T-cell (primary cell): ENCODE results near the gene CAPRIN2. TPM values are rescaled to one million over a fixed set of nuclear protein-coding genes. Genes with fewer than 3 reads are reported as not detected.

Source experiments
- ATAC-seq, 4 experiments: fragments of 200-7000 bp in 3 of 4; fragments of 150-1000 bp in 1 of 4; cut with Tn5 transposase; replicated peaks in 1 of 4; 1 replicate in 3 of 4; 2 replicates in 1 of 4; pipeline ENCODE4 v1.10.0; 2021; ENCODE audit warnings: moderate library complexity in 3 of 4, mild to moderate bottlenecking in 2 of 4, moderate number of reproducible peaks in 1 of 4
- CTCF ChIA-PET, 2 donors: fragments of 300-600 bp; sonication (Branson Sonifier 250); formaldehyde crosslinking; loops; one replicate each; lab custom pipeline; 2022; ENCODE audit warnings: antibody characterized with exemption in 2 of 2; lab: Charles Lee
- POLR2A ChIA-PET, 2 donors: fragments of 300-600 bp; sonication (Branson Sonifier 250); formaldehyde crosslinking; loops; one replicate each; lab custom pipeline; 2022; ENCODE audit warnings: antibody characterized with exemption in 2 of 2; lab: Charles Lee
- DNase-seq, 35 experiments: peaks; one replicate each; pipeline versions ENCODE4 v3.0.0 to v3.0.0-alpha.2; 2013 to 2023
- H3K27ac ChIP-seq: one replicate; pipeline ENCODE4 v1.5.1; 2013; ENCODE audit warnings: low read length
- H3K27me3 ChIP-seq, 2 experiments: replicated peaks in 1 of 2; 1 replicate in 1 of 2; 2 replicates in 1 of 2; pipeline versions ENCODE4 v1.6.1 to v1.7.0; 2013; ENCODE audit warnings: low read length in 1 of 2, mixed read lengths in 1 of 2; ENCODE audit not compliant: control insufficient read depth in 2 of 2, insufficient read depth in 2 of 2; ENCODE audit errors: extremely low read depth in 1 of 2
- H3K36me3 ChIP-seq, 2 donors: 1 replicate in 1 of 2; 2 replicates in 1 of 2; pipeline versions ENCODE4 v1.6.1 to v1.7.0; 2013; ENCODE audit warnings: low read length in 1 of 2; ENCODE audit not compliant: control insufficient read depth in 2 of 2, insufficient read depth in 1 of 2; ENCODE audit errors: extremely low read depth in 1 of 2
- H3K4me1 ChIP-seq, 2 experiments: 1 replicate in 1 of 2; 2 replicates in 1 of 2; pipeline versions ENCODE4 v1.6.1 to v1.7.0; 2013; ENCODE audit warnings: low read length in 2 of 2, mixed read lengths in 1 of 2; ENCODE audit not compliant: insufficient read depth in 2 of 2, control insufficient read depth in 1 of 2; ENCODE audit errors: extremely low read depth in 1 of 2
- H3K4me3 ChIP-seq, 2 donors: 1 replicate in 1 of 2; 2 replicates in 1 of 2; pipeline versions ENCODE4 v1.5.1 to v1.7.0; 2013; ENCODE audit warnings: mild to moderate bottlenecking in 2 of 2, low read length in 1 of 2, moderate library complexity in 1 of 2; ENCODE audit not compliant: control insufficient read depth in 1 of 2; ENCODE audit errors: extremely low read depth in 1 of 2
- H3K9me3 ChIP-seq: 2 replicates; pipeline ENCODE4 v1.7.0; 2013
- H3K27ac Mint-ChIP-seq, 2 donors: one replicate each; pipeline ENCODE4 v1.8.0; 2020 to 2021; ENCODE audit warnings: mild to moderate bottlenecking in 2 of 2, mixed read lengths in 2 of 2
- H3K27me3 Mint-ChIP-seq, 2 donors: one replicate each; pipeline ENCODE4 v1.8.0; 2021 to 2022; ENCODE audit warnings: mixed read lengths in 2 of 2
- H3K36me3 Mint-ChIP-seq: one replicate; pipeline ENCODE4 v1.8.0; 2021; ENCODE audit warnings: mixed read lengths
- H3K4me1 Mint-ChIP-seq, 3 donors: one replicate each; pipeline ENCODE4 v1.8.0; 2020 to 2022; ENCODE audit warnings: mixed read lengths in 3 of 3, mild to moderate bottlenecking in 1 of 3
- H3K4me3 Mint-ChIP-seq, 3 donors: one replicate each; pipeline ENCODE4 v1.8.0; 2020 to 2022; ENCODE audit warnings: mild to moderate bottlenecking in 3 of 3, mixed read lengths in 3 of 3, moderate library complexity in 3 of 3
- H3K9me3 Mint-ChIP-seq, 3 donors: one replicate each; pipeline ENCODE4 v1.8.0; 2020 to 2022; ENCODE audit warnings: mixed read lengths in 3 of 3
- WGBS: methylation state at CpG from one replicate; pipeline ENCODE4 v1.1.5; 2013; ENCODE audit warnings: missing lambda C conversion rate; ENCODE audit not compliant: insufficient coverage; 5-methylcytosine and 5-hydroxymethylcytosine counted together
- total RNA-seq, 35 experiments: library from RNA in 6 of 35; stranded (reverse) in 6 of 35; fragments of 120-200 nt in 1 of 35; gene quantifications; one replicate each; pipeline versions ENCODE4 v1.2.1 to v1.2.4 and lab custom pipeline; 2013 to 2026

The CAPRIN2 gene
- total RNA-seq, 5 donors from 2014 or later (not counting 1 experiment from before 2014, with no cell fraction given): 26.3 to 38.9 (median 33.3) TPM

DNA sequence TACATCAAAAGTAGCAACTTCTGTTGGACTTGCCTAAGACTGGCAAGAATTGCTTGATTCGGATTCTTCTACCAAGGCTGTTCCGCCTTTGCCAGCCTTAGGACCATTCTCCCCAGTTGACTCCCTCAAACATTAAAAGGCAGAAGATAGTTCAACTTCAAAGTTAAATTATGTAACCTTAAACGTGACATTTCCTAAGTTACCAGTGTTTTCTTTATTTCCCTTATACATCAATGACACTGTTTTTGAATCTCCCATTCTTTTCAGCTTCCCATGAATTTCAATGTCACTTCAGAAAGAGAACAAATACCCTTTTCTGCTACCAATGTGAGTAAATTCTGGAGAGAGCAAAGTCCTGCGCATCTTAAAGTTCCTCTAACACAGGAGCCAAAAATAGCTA, 25.2 kb downstream of the CAPRIN2 start:
- H3K4me3 Mint-ChIP-seq: no peak overlapping the region
- no peak overlapping the region for H3K27ac ChIP-seq
- peaks cover 0 to 23% of the 10 kb centered on the region in 2 donors for H3K36me3 ChIP-seq
- peaks cover 0 to 10% (median 6%) of the 10 kb centered on the region in 3 donors for H3K4me1 Mint-ChIP-seq
- POLR2A ChIA-PET: interaction anchor here in 1 of 2 donors (1.1 kb wide), 1 partner anchor 45 kb away, joined by 3 read pairs; no protein-coding TSS in a partner anchor
- no peaks in the 10 kb centered on the region for H3K9me3 Mint-ChIP-seq
- no peaks in the 10 kb centered on the region for H3K9me3 ChIP-seq
- WGBS: 100% methylated on average over 2 of the region's 4 CpGs
- no peak overlapping the region for H3K4me3 ChIP-seq
- DNase-seq: no peak
- H3K27me3 ChIP-seq: no peaks in the 10 kb centered on the region
- CTCF ChIA-PET: no interaction called here
- no peaks in the 10 kb centered on the region for H3K4me1 ChIP-seq
- peaks cover 40% of the 10 kb centered on the region for H3K36me3 Mint-ChIP-seq
- no peaks in the 10 kb centered on the region for H3K27me3 Mint-ChIP-seq
- H3K27ac Mint-ChIP-seq: no peak overlapping the region
- ATAC-seq: no peak

DNA sequence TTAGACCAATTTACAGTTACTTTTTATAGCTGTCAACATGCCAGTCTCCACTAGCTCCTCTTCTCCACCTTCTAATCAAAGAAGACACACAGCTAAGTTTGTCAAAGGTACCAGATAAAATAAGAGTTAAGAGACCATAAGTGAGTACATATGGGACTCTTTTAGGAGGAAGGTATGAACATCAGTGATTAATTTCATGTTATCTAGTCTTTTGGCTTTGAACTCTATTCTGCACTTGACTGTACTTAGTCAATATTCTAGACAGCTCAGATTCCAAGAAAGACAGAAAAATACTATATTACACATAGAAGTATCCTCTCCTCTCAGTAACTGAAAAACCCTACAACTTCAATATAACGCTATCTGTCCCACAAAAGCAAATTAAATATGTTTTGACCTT, 28.1 kb downstream of the CAPRIN2 start:
- Mint-ChIP-seq H3K9me3 (no peaks in the 10 kb centered on the region), H3K4me3 (no peak overlapping the region), H3K4me1 (peaks cover 0 to 9% (median 6%) of the 10 kb centered on the region in 3 donors), H3K36me3 (peaks cover 49% of the 10 kb centered on the region), H3K27ac (no peak overlapping the region), H3K27me3 (no peaks in the 10 kb centered on the region)
- no CpG with 5 or more reads among the region's 1 CpG for WGBS
- Histone ChIP-seq H3K9me3 (no peaks in the 10 kb centered on the region), H3K4me3 (no peak overlapping the region), H3K4me1 (no peaks in the 10 kb centered on the region), H3K36me3 (peaks cover 0 to 26% of the 10 kb centered on the region in 2 donors), H3K27me3 (no peaks in the 10 kb centered on the region), H3K27ac (no peak overlapping the region)
- CTCF ChIA-PET: no interaction called here
- DNase-seq (no peak), ATAC-seq (no peak)
- POLR2A ChIA-PET: interaction anchor here in 1 of 2 donors (0.6 kb wide), 1 partner anchor 84 kb away, joined by 4 read pairs; no protein-coding TSS in a partner anchor

DNA sequence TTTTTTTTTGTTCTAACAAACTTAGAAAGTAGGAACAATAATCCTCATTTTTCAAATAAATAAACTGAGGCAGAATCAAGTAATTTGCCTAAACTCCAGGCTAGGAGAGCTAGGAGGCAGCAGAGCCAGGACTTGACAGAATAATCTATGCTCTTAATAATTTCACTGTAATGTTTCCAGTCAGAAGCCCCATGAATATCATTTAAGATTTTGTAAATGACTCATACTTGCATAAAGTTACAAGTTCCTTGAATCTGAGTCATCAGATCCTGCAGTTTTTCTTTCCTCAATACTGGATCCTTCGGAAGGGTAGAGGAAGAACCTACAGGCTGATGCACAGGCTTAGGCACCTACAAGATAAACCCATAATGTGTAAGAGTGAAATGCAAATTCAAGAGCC, 29.0 kb downstream of the CAPRIN2 start:
- no CpG with 5 or more reads among the region's 1 CpG for WGBS
- POLR2A ChIA-PET: interaction anchor here in 1 of 2 donors (0.7 kb wide), 1 partner anchor 25 kb away, joined by 3 read pairs; no protein-coding TSS in a partner anchor
- Histone ChIP-seq H3K27me3 (no peaks in the 10 kb centered on the region), H3K9me3 (no peaks in the 10 kb centered on the region), H3K27ac (no peak overlapping the region), H3K4me3 (no peak overlapping the region), H3K36me3 (peaks cover 0 to 31% of the 10 kb centered on the region in 2 donors), H3K4me1 (no peaks in the 10 kb centered on the region)
- ATAC-seq: no peak
- no peak for DNase-seq
- H3K4me3 Mint-ChIP-seq: no peak overlapping the region
- H3K27me3 Mint-ChIP-seq: no peaks in the 10 kb centered on the region
- peaks cover 57% of the 10 kb centered on the region for H3K36me3 Mint-ChIP-seq
- H3K9me3 Mint-ChIP-seq: no peaks in the 10 kb centered on the region
- CTCF ChIA-PET: no interaction called here
- H3K4me1 Mint-ChIP-seq: peaks cover 0 to 9% (median 6%) of the 10 kb centered on the region in 3 donors
- H3K27ac Mint-ChIP-seq: no peak overlapping the region

DNA sequence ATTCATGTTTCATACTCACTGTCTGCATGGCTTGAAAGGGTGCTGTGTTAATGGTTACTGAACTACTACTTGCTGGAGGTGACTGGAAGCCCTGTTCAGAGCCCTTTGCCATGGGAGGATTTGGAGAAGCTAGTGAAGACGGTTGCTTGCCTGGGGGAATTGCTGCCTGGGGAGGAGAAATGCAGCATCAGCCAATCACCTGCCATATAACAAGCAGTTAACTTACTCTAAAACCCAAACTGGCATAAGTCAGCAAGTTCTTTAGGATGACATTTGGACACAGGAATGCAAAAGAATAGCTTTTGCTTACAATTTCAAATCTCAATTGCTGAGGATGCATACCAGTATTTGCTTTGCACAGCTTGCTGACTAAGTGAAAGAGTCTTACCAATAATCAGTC, 35.7 kb downstream of the CAPRIN2 start:
- CTCF ChIA-PET: interaction anchor here (0.6 kb wide), 2 partner anchors 26 to 1015 kb away, joined by 3 to 4 read pairs; no protein-coding TSS in a partner anchor
- POLR2A ChIA-PET: interaction anchor here in 1 of 2 donors (1.2 kb wide), 1 partner anchor 19 kb away, joined by 3 read pairs; no protein-coding TSS in a partner anchor
- Histone ChIP-seq H3K4me3 (no peak overlapping the region), H3K4me1 (no peaks in the 10 kb centered on the region), H3K36me3 (peaks cover 3 to 50% of the 10 kb centered on the region in 2 donors), H3K9me3 (no peaks in the 10 kb centered on the region), H3K27ac (no peak overlapping the region), H3K27me3 (no peaks in the 10 kb centered on the region)
- ATAC-seq: no peak
- no CpG with 5 or more reads among the region's 1 CpG for WGBS
- Mint-ChIP-seq H3K9me3 (no peaks in the 10 kb centered on the region), H3K27ac (no peak overlapping the region), H3K4me3 (no peak overlapping the region), H3K36me3 (peaks cover 62% of the 10 kb centered on the region), H3K27me3 (no peaks in the 10 kb centered on the region), H3K4me1 (no peaks in the 10 kb centered on the region)
- DNase-seq: no peak

DNA sequence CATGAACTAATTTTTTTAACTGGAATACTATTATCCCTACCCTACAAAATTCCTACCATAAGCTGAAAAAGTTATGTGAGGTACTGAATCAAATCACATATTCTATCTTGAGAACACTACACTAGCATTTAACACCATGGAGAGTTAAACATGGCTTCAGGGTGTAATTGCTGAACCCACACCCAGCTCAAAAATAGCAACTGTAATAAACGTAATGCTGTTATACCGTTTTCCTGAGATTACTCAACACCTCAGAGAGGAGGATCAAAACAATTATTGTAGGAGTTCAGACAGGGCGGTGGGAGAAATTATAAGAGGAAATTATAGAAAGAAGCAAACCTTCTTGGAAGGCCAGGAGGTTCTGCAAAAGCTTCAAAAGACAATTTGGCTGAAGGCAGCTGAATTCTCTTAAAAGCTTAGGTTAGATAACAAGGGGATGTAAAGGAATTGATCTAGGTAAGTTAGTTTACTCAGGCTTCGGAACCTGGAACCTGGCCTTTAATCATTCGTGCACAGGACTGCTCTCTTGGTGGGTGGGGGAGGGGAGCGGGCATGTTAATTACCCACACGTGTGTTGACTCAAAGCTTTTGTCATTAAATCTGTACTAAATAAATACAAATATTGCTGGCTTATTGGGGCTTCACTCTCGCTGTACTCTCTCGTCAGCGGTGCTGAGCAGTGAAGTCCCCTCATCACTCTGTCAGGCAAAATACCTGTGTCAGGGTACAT, 47.0 kb downstream of the CAPRIN2 start:
- H3K27me3 ChIP-seq: no peaks in the 10 kb centered on the region
- H3K27ac Mint-ChIP-seq: no peak overlapping the region
- no peaks in the 10 kb centered on the region for H3K4me1 ChIP-seq
- peaks cover 0 to 22% of the 10 kb centered on the region in 2 donors for H3K36me3 ChIP-seq
- ChIA-PET CTCF (interaction anchor here in 1 of 2 donors (0.9 to 1.3 kb wide), 2 partner anchors 13 to 101 kb away, joined by 6 to 7 read pairs; no protein-coding TSS in a partner anchor), POLR2A (no interaction called here)
- ATAC-seq (no peak), DNase-seq (no peak)
- no peaks in the 10 kb centered on the region for H3K9me3 Mint-ChIP-seq
- H3K9me3 ChIP-seq: no peaks in the 10 kb centered on the region
- no peaks in the 10 kb centered on the region for H3K27me3 Mint-ChIP-seq
- no peak overlapping the region for H3K4me3 Mint-ChIP-seq
- peaks cover 35% of the 10 kb centered on the region for H3K36me3 Mint-ChIP-seq
- no peaks in the 10 kb centered on the region for H3K4me1 Mint-ChIP-seq
- WGBS: 95% methylated on average over 4 of the region's 10 CpGs
- H3K27ac ChIP-seq: no peak overlapping the region
- H3K4me3 ChIP-seq: no peak overlapping the region

DNA sequence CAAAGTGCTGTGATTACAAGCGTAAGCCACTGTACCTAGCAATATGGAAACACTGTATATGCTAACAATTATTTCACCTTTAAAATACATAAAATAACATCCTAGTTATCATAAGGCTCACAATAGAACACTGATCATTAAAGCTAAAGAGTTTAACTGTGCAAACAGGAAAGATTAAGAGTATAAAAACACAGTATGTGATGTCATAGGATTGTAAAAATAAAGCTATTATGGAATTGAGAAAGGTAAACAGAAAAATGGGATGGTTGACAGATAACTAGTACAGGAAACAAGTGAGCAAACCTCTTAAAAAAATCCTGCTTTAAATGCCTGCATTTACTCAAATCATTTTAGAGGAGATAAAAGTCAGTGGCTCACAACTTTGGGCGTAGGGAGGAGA, 48.3 kb downstream of the CAPRIN2 start:
- no peak overlapping the region for H3K4me3 ChIP-seq
- H3K4me1 ChIP-seq: no peaks in the 10 kb centered on the region
- no peaks in the 10 kb centered on the region for H3K9me3 ChIP-seq
- H3K36me3 Mint-ChIP-seq: peaks cover 30% of the 10 kb centered on the region
- H3K27ac Mint-ChIP-seq: no peak overlapping the region
- ChIA-PET CTCF (interaction anchor here in 1 of 2 donors (1.3 kb wide), 1 partner anchor 12 kb away, joined by 6 read pairs; no protein-coding TSS in a partner anchor), POLR2A (no interaction called here)
- DNase-seq (no peak), ATAC-seq (no peak)
- no peak overlapping the region for H3K4me3 Mint-ChIP-seq
- no peaks in the 10 kb centered on the region for H3K9me3 Mint-ChIP-seq
- no peaks in the 10 kb centered on the region for H3K4me1 Mint-ChIP-seq
- H3K36me3 ChIP-seq: peaks cover 0 to 13% of the 10 kb centered on the region in 2 donors
- H3K27ac ChIP-seq: no peak overlapping the region
- no peaks in the 10 kb centered on the region for H3K27me3 ChIP-seq
- no peaks in the 10 kb centered on the region for H3K27me3 Mint-ChIP-seq
- WGBS: 100% methylated on average over 1 of the region's 2 CpGs
